Activated gamma-delta T cell treated with Interleukin-2 at 50 U/mL for 16 hours (primary cell): ENCODE measurements around the gene LMX1A.

Experiments
- DNase-seq: peaks from one replicate; pipeline ENCODE4 v3.0.0-alpha.2; 2020

Gene LMX1A

GRCh38 chr1:165259236-165259635 is 97.3 kb downstream of the LMX1A start:
- DNase-seq: no peak

- no peak for DNase-seq
Measured at GRCh38 chr1:165257969-165258459, 98.5 kb downstream of the LMX1A start.

GRCh38 chr1:165254896-165255625 is 101.5 kb downstream of the LMX1A start:
- no peak for DNase-seq

GRCh38 chr1:165254376-165254775 is 102.1 kb downstream of the LMX1A start:
- DNase-seq: no peak

- no peak for DNase-seq
Measured at GRCh38 chr1:165253818-165254254, 102.7 kb downstream of the LMX1A start.

- DNase-seq: no peak
Measured at GRCh38 chr1:165248969-165249571, 107.4 kb downstream of the LMX1A start.

- no peak for DNase-seq
Measured at GRCh38 chr1:165241952-165242351, 114.6 kb downstream of the LMX1A start.

GRCh38 chr1:165241321-165241720 is 115.2 kb downstream of the LMX1A start:
- no peak for DNase-seq

- no peak for DNase-seq
Measured at GRCh38 chr1:165240492-165240891, 116.0 kb downstream of the LMX1A start.

GRCh38 chr1:165239873-165240272 is 116.6 kb downstream of the LMX1A start:
- no peak for DNase-seq

GRCh38 chr1:165235777-165236291 is 120.7 kb downstream of the LMX1A start:
- DNase-seq: no peak

- no peak for DNase-seq
Measured at GRCh38 chr1:165235155-165235776, 121.2 kb downstream of the LMX1A start.

GRCh38 chr1:165234149-165234548 is 122.4 kb downstream of the LMX1A start:
- DNase-seq: no peak

- DNase-seq: no peak
Measured at GRCh38 chr1:165228676-165229075, 127.8 kb downstream of the LMX1A start.

GRCh38 chr1:165228111-165228655 is 128.3 kb downstream of the LMX1A start:
- no peak for DNase-seq

GRCh38 chr1:165226326-165226725 is 130.2 kb downstream of the LMX1A start:
- DNase-seq: no peak

- no peak for DNase-seq
Measured at GRCh38 chr1:165225650-165226049, 130.9 kb downstream of the LMX1A start.

GRCh38 chr1:165225062-165225461 is 131.5 kb downstream of the LMX1A start:
- DNase-seq: no peak

- no peak for DNase-seq
Measured at GRCh38 chr1:165224504-165224903, 132.0 kb downstream of the LMX1A start.

GRCh38 chr1:165222580-165222979 is 133.9 kb downstream of the LMX1A start:
- no peak for DNase-seq

GRCh38 chr1:165218731-165219130 is 137.8 kb downstream of the LMX1A start:
- no peak for DNase-seq

GRCh38 chr1:165217958-165218357 is 138.6 kb downstream of the LMX1A start:
- no peak for DNase-seq

- no peak for DNase-seq
Measured at GRCh38 chr1:165216254-165216653, 140.3 kb downstream of the LMX1A start.

GRCh38 chr1:165215676-165216075 is 140.8 kb downstream of the LMX1A start:
- DNase-seq: no peak
